SU-DHL-6 (cell line): ENCODE data around the gene PMVK.

Source experiments
- EZH2phosphoT487 ChIP-seq: fragments of 200-600 bp; sonication (generic), shearing (Covaris generic); conservative IDR thresholded peaks from 2 replicates; pipeline ENCODE4 v1.6.1; 2018; ENCODE audit warnings: mild to moderate bottlenecking, antibody characterized with exemption, low read length, moderate library complexity, mixed read lengths
- TF ChIP-seq, protein P1 (sequence below): fragments of 200-600 bp; sonication (generic); IDR thresholded peaks from one replicate; pipeline ENCODE4 v1.5.1; 2017; ENCODE audit warnings: antibody characterized with exemption, mild to moderate bottlenecking, low read length, moderate library complexity; ENCODE audit not compliant: insufficient read depth, poor library complexity, severe bottlenecking

DNA sequence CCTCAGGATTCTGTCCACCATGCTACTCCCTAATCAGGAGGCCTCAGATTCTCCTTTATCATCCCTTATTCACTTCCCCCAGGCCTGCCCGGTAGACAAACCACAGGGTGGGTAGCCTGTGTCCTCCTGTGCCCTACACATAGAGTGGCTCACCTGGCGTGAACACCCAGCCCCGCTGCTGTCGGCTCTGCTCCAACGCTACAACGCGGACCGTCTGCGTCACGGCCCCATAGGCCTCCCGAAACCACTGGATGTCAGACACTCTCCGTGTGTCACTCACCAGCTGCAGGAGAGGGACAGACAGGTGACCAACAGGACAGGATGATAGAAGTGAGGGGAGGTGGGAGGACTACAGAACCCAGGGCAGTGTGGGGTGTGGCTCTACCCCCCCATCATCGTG, 10.3 kb downstream of the PMVK start:
- TF ChIP-seq, protein P1, sequence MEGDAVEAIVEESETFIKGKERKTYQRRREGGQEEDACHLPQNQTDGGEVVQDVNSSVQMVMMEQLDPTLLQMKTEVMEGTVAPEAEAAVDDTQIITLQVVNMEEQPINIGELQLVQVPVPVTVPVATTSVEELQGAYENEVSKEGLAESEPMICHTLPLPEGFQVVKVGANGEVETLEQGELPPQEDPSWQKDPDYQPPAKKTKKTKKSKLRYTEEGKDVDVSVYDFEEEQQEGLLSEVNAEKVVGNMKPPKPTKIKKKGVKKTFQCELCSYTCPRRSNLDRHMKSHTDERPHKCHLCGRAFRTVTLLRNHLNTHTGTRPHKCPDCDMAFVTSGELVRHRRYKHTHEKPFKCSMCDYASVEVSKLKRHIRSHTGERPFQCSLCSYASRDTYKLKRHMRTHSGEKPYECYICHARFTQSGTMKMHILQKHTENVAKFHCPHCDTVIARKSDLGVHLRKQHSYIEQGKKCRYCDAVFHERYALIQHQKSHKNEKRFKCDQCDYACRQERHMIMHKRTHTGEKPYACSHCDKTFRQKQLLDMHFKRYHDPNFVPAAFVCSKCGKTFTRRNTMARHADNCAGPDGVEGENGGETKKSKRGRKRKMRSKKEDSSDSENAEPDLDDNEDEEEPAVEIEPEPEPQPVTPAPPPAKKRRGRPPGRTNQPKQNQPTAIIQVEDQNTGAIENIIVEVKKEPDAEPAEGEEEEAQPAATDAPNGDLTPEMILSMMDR = no peak
- no peak for TF ChIP-seq EZH2phosphoT487
